ENCODE results near the gene EMILIN1.

The EMILIN1 gene

DNA sequence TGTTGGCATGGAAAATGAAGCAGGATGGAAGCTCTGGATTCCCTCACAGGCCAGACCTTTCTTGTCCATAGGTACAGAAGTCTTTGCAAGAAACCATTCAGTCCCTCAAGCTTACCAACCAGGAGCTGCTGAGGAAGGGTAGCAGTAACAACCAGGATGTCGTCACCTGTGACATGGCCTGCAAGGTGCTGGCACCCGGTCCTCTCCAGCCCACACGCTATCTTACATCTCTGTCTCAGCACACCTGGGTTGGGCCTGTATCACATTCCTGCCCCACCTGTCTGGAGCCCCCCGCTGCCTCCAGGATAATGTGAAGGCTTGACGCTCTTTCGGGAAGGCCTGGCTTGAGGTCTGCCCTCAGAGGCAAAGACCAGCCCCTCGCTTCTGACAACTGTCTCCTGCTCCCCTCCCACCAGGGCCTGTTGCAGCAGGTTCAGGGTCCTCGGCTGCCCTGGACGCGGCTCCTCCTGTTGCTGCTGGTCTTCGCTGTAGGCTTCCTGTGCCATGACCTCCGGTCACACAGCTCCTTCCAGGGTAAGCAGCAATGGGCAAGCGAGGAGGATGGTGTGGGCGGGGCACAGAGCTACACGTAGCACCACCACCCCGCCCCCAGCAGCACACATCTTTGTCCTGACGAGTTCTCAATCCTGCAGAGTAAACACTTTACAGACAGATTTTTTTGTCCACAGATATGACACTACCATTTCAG is 39.6 kb upstream of the EMILIN1 start:
- Mint-ChIP-seq H3K4me3 (no peak overlapping the region), H3K36me3 (ENCODE audit: low read depth) (peaks cover 61% of the 10 kb centered on the region), H3K27me3 (ENCODE audit: low read depth) (no peaks in the 10 kb centered on the region), H3K9me3 (no peaks in the 10 kb centered on the region), H3K4me1 (peaks cover 44% of the 10 kb centered on the region), H3K27ac (no peak overlapping the region)
- TF ChIP-seq, protein P1, sequence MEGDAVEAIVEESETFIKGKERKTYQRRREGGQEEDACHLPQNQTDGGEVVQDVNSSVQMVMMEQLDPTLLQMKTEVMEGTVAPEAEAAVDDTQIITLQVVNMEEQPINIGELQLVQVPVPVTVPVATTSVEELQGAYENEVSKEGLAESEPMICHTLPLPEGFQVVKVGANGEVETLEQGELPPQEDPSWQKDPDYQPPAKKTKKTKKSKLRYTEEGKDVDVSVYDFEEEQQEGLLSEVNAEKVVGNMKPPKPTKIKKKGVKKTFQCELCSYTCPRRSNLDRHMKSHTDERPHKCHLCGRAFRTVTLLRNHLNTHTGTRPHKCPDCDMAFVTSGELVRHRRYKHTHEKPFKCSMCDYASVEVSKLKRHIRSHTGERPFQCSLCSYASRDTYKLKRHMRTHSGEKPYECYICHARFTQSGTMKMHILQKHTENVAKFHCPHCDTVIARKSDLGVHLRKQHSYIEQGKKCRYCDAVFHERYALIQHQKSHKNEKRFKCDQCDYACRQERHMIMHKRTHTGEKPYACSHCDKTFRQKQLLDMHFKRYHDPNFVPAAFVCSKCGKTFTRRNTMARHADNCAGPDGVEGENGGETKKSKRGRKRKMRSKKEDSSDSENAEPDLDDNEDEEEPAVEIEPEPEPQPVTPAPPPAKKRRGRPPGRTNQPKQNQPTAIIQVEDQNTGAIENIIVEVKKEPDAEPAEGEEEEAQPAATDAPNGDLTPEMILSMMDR (IDR thresholded peaks at IDR 0.05; ENCODE audit: unreplicated experiment in 3 of 3) = no peak

DNA sequence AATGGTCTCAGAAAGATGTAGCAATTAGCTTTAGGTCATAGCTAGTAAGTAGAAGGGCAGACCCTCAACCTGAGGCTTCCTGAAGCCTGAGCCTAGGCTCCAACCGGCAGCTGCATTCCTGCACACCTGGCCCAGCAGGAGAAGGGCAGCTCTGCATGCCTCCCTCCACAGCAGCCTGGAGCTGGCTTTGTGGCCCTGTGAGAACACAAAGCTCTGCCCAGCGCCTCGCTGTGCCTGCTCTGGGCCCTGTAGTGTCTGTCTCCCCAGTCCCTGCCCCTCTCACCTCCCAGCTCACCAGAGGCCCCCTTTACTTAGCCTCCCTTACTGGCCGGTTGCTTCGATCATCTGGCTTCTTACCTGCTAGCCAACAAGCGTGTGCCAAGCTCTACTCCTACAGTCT is 39.0 kb upstream of the EMILIN1 start:
- Mint-ChIP-seq H3K27me3 (ENCODE audit: low read depth) (no peaks in the 10 kb centered on the region), H3K9me3 (no peaks in the 10 kb centered on the region), H3K36me3 (ENCODE audit: low read depth) (peaks cover 56% of the 10 kb centered on the region), H3K4me1 (peaks cover 38% of the 10 kb centered on the region), H3K4me3 (no peak overlapping the region), H3K27ac (no peak overlapping the region)
- TF ChIP-seq, protein P1 (IDR thresholded peaks at IDR 0.05; ENCODE audit: unreplicated experiment in 3 of 3) = no peak

DNA sequence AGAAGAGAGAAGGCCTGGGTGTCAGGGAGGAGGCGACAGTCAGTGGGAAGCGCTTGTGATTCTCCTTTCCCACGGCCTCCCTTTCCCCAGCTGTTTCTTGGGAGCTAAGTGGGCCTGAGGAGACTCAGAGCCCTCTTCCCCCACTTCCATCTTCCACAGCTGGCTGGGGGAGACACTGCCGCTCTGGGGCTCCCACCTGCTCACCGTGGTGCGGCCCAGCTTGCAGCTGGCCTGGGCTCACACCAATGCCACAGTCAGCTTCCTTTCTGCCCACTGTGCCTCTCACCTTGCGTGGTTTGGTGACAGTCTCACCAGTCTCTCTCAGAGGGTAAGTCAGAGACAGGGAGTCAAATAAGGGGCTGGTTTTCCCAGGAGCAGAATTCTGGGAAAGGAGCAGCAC is 38.5 kb upstream of the EMILIN1 start:
- Mint-ChIP-seq H3K36me3 (ENCODE audit: low read depth) (peaks cover 55% of the 10 kb centered on the region), H3K27ac (no peak overlapping the region), H3K4me1 (peaks cover 37% of the 10 kb centered on the region), H3K4me3 (no peak overlapping the region), H3K27me3 (ENCODE audit: low read depth) (no peaks in the 10 kb centered on the region), H3K9me3 (no peaks in the 10 kb centered on the region)
- TF ChIP-seq, protein P1 (IDR thresholded peaks at IDR 0.05; ENCODE audit: unreplicated experiment in 3 of 3) = no peak

DNA sequence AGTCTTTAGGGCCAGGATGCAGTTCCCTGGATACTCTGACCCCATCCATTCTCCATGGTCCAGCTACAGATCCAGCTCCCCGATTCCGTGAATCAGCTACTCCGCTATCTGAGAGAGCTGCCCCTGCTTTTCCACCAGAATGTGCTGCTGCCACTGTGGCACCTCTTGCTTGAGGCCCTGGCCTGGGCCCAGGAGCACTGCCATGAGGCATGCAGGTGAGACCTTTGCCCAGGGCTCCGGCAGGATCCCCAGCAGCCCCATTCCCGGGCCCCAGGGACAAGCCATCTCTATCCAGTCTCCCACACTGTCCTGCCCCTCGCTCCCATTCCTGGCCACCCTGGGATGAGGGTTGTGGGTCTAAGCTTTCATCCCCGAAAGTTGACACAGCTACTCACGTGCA is 38.1 kb upstream of the EMILIN1 start:
- no peaks in the 10 kb centered on the region for H3K27me3 Mint-ChIP-seq (ENCODE audit: low read depth)
- H3K4me3 Mint-ChIP-seq = no peak overlapping the region
- H3K27ac Mint-ChIP-seq = no peak overlapping the region
- H3K9me3 Mint-ChIP-seq = no peaks in the 10 kb centered on the region
- H3K4me1 Mint-ChIP-seq = peaks cover 33% of the 10 kb centered on the region
- TF ChIP-seq, protein P1 (IDR thresholded peaks at IDR 0.05; ENCODE audit: unreplicated experiment in 3 of 3) = no peak
- peaks cover 51% of the 10 kb centered on the region for H3K36me3 Mint-ChIP-seq (ENCODE audit: low read depth)

DNA sequence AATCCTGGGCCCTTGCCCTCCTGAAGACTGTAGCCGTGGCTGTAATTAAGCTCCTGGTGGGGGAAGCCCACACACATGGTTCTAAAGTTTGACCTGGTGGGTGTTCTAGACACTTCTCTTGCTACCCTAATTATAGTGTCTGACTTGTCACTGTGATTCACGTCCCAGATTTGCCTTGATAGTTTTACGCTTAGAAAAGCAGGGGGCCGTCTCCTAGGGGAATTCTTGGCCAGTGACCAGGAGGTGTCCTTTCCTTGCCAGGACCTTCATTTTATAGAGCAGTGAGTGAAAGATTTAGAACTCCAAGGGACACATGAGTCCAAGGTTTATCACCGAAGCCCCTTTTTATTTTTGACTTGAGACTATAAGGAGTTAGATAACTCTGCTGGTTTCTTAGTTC is 36.7 kb upstream of the EMILIN1 start:
- Mint-ChIP-seq H3K4me3 (no peak overlapping the region), H3K4me1 (peaks cover 30% of the 10 kb centered on the region), H3K36me3 (ENCODE audit: low read depth) (peaks cover 38% of the 10 kb centered on the region), H3K9me3 (no peaks in the 10 kb centered on the region), H3K27me3 (ENCODE audit: low read depth) (no peaks in the 10 kb centered on the region), H3K27ac (peak overlapping the region; percentile 38 to 87 (median 67))
- TF ChIP-seq, protein P1 (IDR thresholded peaks at IDR 0.05; ENCODE audit: unreplicated experiment in 3 of 3) = no peak

DNA sequence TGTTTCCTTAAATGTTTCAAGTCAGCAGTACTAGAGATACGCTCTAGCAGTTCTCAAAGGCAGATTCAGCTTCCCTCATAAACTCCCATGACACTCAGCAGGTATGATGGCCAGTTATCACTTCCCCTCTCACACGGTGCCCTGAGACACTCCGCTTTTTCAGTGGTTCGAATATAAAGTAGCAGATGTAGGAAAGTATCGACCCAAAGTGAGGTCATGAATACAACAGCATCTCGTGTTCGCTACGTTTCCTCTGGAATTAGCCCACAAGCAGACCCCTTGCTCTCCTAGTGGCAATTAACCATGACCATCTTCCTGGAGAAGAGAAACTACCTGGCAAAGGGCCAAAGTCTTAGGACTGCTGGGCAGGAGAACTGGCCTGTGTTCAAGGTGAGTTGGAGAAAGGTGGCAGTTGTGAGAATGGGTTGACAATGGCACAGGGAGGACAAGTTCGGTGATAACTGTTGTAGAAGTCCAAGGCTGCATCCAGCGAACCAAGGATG is 36.2 kb upstream of the EMILIN1 start:
- no peak overlapping the region for H3K4me3 Mint-ChIP-seq
- H3K27ac Mint-ChIP-seq = peak overlapping the region; percentile 38 to 87 (median 67)

More for the DNA sequence above, 36.2 kb upstream of the EMILIN1 start:
- Mint-ChIP-seq H3K9me3 (no peaks in the 10 kb centered on the region), H3K36me3 (ENCODE audit: low read depth) (peaks cover 33% of the 10 kb centered on the region), H3K27me3 (ENCODE audit: low read depth) (no peaks in the 10 kb centered on the region), H3K4me1 (peaks cover 26% of the 10 kb centered on the region)
- TF ChIP-seq, protein P1 (IDR thresholded peaks at IDR 0.05; ENCODE audit: unreplicated experiment in 3 of 3) = no peak
